ENCODE measurements around the gene SLC34A3.

DNA sequence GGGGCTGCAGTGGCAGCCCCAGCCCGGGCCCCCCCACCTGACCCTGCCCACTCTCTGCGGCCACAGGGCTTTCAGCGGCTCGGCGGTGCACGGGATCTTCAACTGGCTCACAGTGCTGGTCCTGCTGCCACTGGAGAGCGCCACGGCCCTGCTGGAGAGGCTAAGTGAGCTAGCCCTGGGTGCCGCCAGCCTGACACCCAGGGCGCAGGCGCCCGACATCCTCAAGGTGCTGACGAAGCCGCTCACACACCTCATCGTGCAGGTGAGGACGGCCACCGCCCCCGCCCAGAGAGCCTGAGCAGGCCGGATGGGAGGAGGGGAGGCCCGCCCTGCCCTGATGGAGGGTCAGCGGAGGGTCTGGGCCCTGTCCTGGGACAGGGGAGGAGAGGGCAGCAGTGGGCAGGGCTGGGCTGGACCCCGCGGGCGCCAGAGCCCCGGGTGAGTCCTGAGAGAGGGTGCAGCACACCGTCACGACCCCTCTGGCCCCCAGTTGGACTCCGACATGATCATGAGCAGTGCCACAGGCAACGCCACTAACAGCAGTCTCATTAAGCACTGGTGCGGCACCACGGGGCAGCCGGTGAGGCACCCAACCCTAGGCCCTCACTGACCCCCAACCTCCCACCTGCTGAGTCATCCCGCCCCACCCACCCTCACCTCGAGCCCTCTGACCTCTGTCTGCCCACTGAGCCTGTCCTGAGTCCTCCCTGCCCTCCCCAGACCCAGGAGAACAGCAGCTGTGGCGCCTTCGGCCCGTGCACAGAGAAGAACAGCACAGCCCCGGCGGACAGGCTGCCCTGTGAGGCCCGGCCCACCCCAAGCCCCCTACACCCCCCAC, 2.7 kb downstream of the SLC34A3 start:
- TF ChIP-seq CTCF (IDR thresholded peaks at IDR 0.05; ENCODE audit: low read length) (no peak), EZH2 (IDR thresholded peaks at IDR 0.05; ENCODE audit: borderline replicate concordance, low read length) (no peak)
